IMR-90 (cell line): ENCODE results near the gene URB2. TPM values are rescaled to one million over a fixed set of nuclear protein-coding genes. Genes with fewer than 3 reads are reported as not detected.

Source experiments
- ATAC-seq: fragments of 200-7000 bp; cut with Tn5 transposase; 2 replicates; pipeline ENCODE4 v1.9.1; 2020; ENCODE audit warnings: low read depth, mild to moderate bottlenecking, moderate library complexity
- BruUV-seq: library from RNA; stranded (reverse); fragments of 400-500 nt; replicated peaks from 2 replicates; lab custom pipeline; 2021; lab: Mats Ljungman, UMichigan
- CTCF ChIA-PET: fragments of 300-600 bp; formaldehyde crosslinking; extraction: SDS; loops from one replicate; lab custom pipeline; 2021; ENCODE audit warnings: antibody characterized with exemption; lab: Yijun Ruan, JAX
- POLR2A ChIA-PET: fragments of 300-600 bp; sonication (Branson Sonifier 250); formaldehyde crosslinking; loops from one replicate; lab custom pipeline; 2022; ENCODE audit warnings: antibody characterized with exemption; ENCODE audit not compliant: unreplicated experiment; lab: Charles Lee
- DNase-seq: peaks from one replicate; pipeline ENCODE4 v3.0.0; 2013
- H2AFZ ChIP-seq: replicated peaks from 2 replicates; pipeline ENCODE3; 2013; ENCODE audit warnings: low read length, mild to moderate bottlenecking; ENCODE audit not compliant: poor library complexity
- H2AK5ac ChIP-seq: 2 replicates; pipeline ENCODE4 v1.6.1; 2013; ENCODE audit warnings: low read depth, low read length, inconsistent platforms
- H2AK9ac ChIP-seq: replicated peaks from 2 replicates; pipeline ENCODE3; 2013; ENCODE audit warnings: mild to moderate bottlenecking, low read depth, low read length, moderate library complexity; ENCODE audit not compliant: poor library complexity
- H2BK120ac ChIP-seq: 2 replicates; pipeline ENCODE4 v1.6.1; 2013; ENCODE audit warnings: low read depth, low read length, inconsistent platforms
- H2BK15ac ChIP-seq: 3 replicates; pipeline ENCODE4 v1.6.1; 2013; ENCODE audit warnings: low read depth, low read length, inconsistent platforms
- H2BK20ac ChIP-seq: 2 replicates; pipeline ENCODE4 v1.6.1; 2013; ENCODE audit warnings: low read depth, mild to moderate bottlenecking, inconsistent platforms, low read length, moderate library complexity
- H2BK5ac ChIP-seq: 2 replicates; pipeline ENCODE4 v1.6.1; 2013; ENCODE audit warnings: mild to moderate bottlenecking, low read depth, low read length, inconsistent platforms; ENCODE audit not compliant: poor library complexity, severe bottlenecking
- H3K14ac ChIP-seq: replicated peaks from 2 replicates; pipeline ENCODE4 v1.6.1; 2013; ENCODE audit warnings: low read depth, low read length, inconsistent platforms
- H3K18ac ChIP-seq: 2 replicates; pipeline ENCODE4 v1.6.1; 2013; ENCODE audit warnings: low read depth, low read length, control low read depth
- H3K23ac ChIP-seq: 2 replicates; pipeline ENCODE4 v1.6.1; 2013; ENCODE audit warnings: low read depth, low read length, inconsistent platforms
- H3K27ac ChIP-seq: 2 replicates; pipeline ENCODE4 v1.5.1; 2013; ENCODE audit warnings: mild to moderate bottlenecking, control low read depth, low read length; ENCODE audit not compliant: insufficient read depth
- H3K27me3 ChIP-seq: 2 replicates; pipeline ENCODE4 v1.6.1; 2013; ENCODE audit warnings: low read length; ENCODE audit not compliant: control insufficient read depth, insufficient read depth
- H3K36me3 ChIP-seq: 2 replicates; pipeline ENCODE4 v1.6.1; 2013; ENCODE audit warnings: low read length, mixed read lengths; ENCODE audit not compliant: control insufficient read depth, insufficient read depth
- H3K4ac ChIP-seq: 2 replicates; pipeline ENCODE4 v1.6.1; 2013; ENCODE audit warnings: low read depth, low read length, inconsistent platforms
- H3K4me1 ChIP-seq: 2 replicates; pipeline ENCODE4 v1.6.1; 2013; ENCODE audit warnings: low read length, mixed read lengths; ENCODE audit not compliant: control insufficient read depth, insufficient read depth
- H3K4me2 ChIP-seq: 2 replicates; pipeline ENCODE4 v1.6.1; 2013; ENCODE audit warnings: low read depth, mild to moderate bottlenecking, control low read depth, low read length, moderate library complexity
- H3K4me3 ChIP-seq: 2 replicates; pipeline ENCODE4 v1.5.1; 2013; ENCODE audit warnings: low read depth, mild to moderate bottlenecking, control low read depth, low read length, moderate library complexity; ENCODE audit not compliant: insufficient read depth
- H3K56ac ChIP-seq: 2 replicates; pipeline ENCODE4 v1.6.1; 2013; ENCODE audit warnings: low read length, inconsistent platforms; ENCODE audit not compliant: insufficient read depth; ENCODE audit errors: extremely low read depth
- H3K79me1 ChIP-seq, 2 experiments: 2 replicates each; pipeline ENCODE4 v1.6.1; 2013; ENCODE audit warnings: low read length in 2 of 2, inconsistent platforms in 1 of 2, low read depth in 1 of 2
- H3K9ac ChIP-seq: 2 replicates; pipeline ENCODE4 v1.6.1; 2013; ENCODE audit warnings: low read depth, low read length, control low read depth
- H3K9me1 ChIP-seq: 2 replicates; pipeline ENCODE4 v1.6.1; 2013; ENCODE audit warnings: low read length, inconsistent platforms; ENCODE audit not compliant: insufficient read depth
- H3K9me3 ChIP-seq: 2 replicates; pipeline ENCODE4 v1.6.1; 2013; ENCODE audit warnings: low read length; ENCODE audit not compliant: control insufficient read depth, insufficient read depth
- H4K20me1 ChIP-seq: 2 replicates; pipeline ENCODE4 v1.6.1; 2013; ENCODE audit warnings: low read length, inconsistent platforms; ENCODE audit not compliant: insufficient read depth
- H4K5ac ChIP-seq: 2 replicates; pipeline ENCODE4 v1.6.1; 2013; ENCODE audit warnings: mild to moderate bottlenecking, low read depth, low read length, control low read depth
- H4K8ac ChIP-seq, 2 experiments: 2 replicates each; pipeline ENCODE4 v1.6.1; 2013; ENCODE audit warnings: low read depth in 2 of 2, low read length in 2 of 2, control low read depth in 1 of 2, inconsistent platforms in 1 of 2
- H4K91ac ChIP-seq: 2 replicates; pipeline ENCODE4 v1.6.1; 2013; ENCODE audit warnings: low read depth, low read length, inconsistent platforms; ENCODE audit not compliant: insufficient read depth
- BHLHE40 ChIP-seq: fragments of 150-350 bp; IDR thresholded peaks from 2 replicates; pipeline ENCODE4 v1.6.1; 2016; ENCODE audit warnings: mild to moderate bottlenecking, low read depth, low read length
- CEBPB ChIP-seq: IDR thresholded peaks from 2 replicates; pipeline ENCODE4 v1.6.1; 2012; ENCODE audit warnings: low read depth, low read length, improper control_type of control experiment
- CHD1 ChIP-seq: IDR thresholded peaks from 2 replicates; pipeline ENCODE4 v1.6.1; 2012; ENCODE audit warnings: low read depth, low read length, improper control_type of control experiment
- CTCF ChIP-seq: conservative IDR thresholded peaks from 2 replicates; pipeline ENCODE4 v1.5.1; 2012; ENCODE audit warnings: mild to moderate bottlenecking, low read depth, low read length, improper control_type of control experiment
- ELK1 ChIP-seq: fragments of 150-350 bp; IDR thresholded peaks from 2 replicates; pipeline ENCODE4 v1.6.1; 2016; ENCODE audit warnings: low read depth, mild to moderate bottlenecking, low read length, moderate library complexity, borderline replicate concordance
- FOS ChIP-seq: fragments of 150-350 bp; IDR thresholded peaks from 2 replicates; pipeline ENCODE4 v1.6.1; 2016; ENCODE audit warnings: low read depth, low read length
- MAFK ChIP-seq: IDR thresholded peaks from 2 replicates; pipeline ENCODE4 v1.6.1; 2012; ENCODE audit warnings: low read depth, low read length, improper control_type of control experiment
- MAZ ChIP-seq: IDR thresholded peaks from 2 replicates; pipeline ENCODE4 v1.6.1; 2012; ENCODE audit warnings: low read depth, mild to moderate bottlenecking, low read length, improper control_type of control experiment, moderate library complexity, borderline replicate concordance
- MXI1 ChIP-seq: IDR thresholded peaks from 2 replicates; pipeline ENCODE4 v1.6.1; 2012; ENCODE audit warnings: low read depth, mild to moderate bottlenecking, low read length, moderate library complexity, borderline replicate concordance
- NFE2L2 ChIP-seq: fragments of 150-350 bp; IDR thresholded peaks from 2 replicates; pipeline ENCODE4 v1.6.1; 2016; ENCODE audit warnings: low read depth, mild to moderate bottlenecking, low read length
- POLR2A ChIP-seq: IDR thresholded peaks from 2 replicates; pipeline ENCODE4 v1.6.1; 2012; ENCODE audit warnings: mild to moderate bottlenecking, low read depth, low read length
- RAD21 ChIP-seq: IDR thresholded peaks from 2 replicates; pipeline ENCODE4 v1.6.1; 2012; ENCODE audit warnings: low read length, improper control_type of control experiment
- RCOR1 ChIP-seq: IDR thresholded peaks from 2 replicates; pipeline ENCODE4 v1.6.1; 2012; ENCODE audit warnings: mild to moderate bottlenecking, low read length, improper control_type of control experiment; ENCODE audit not compliant: insufficient replicate concordance
- RFX5 ChIP-seq: IDR thresholded peaks from 2 replicates; pipeline ENCODE4 v1.8.0; 2012; ENCODE audit warnings: low read depth, mild to moderate bottlenecking, low read length, moderate library complexity
- SMC3 ChIP-seq: fragments of 150-350 bp; IDR thresholded peaks from 2 replicates; pipeline ENCODE4 v1.6.1; 2016; ENCODE audit warnings: low read depth, mild to moderate bottlenecking, antibody characterized with exemption, low read length, moderate library complexity
- USF2 ChIP-seq: fragments of 150-350 bp; IDR thresholded peaks from 2 replicates; pipeline ENCODE4 v1.6.1; 2017; ENCODE audit warnings: mild to moderate bottlenecking, antibody characterized with exemption, low read length, low read depth
- WGBS, 2 experiments: methylation state at CpG; one replicate each; pipeline versions ENCODE4 v1.1.5 to v1.1.7; 2013; ENCODE audit warnings: missing lambda C conversion rate in 2 of 2; ENCODE audit not compliant: insufficient read length in 1 of 2; ENCODE audit errors: extremely low coverage in 2 of 2; 5-methylcytosine and 5-hydroxymethylcytosine counted together
- dilution Hi-C: fragments of 300-500 bp; cut with HindIII; formaldehyde crosslinking; loops from one replicate; pipeline ENCODE4 v1.14.3; 2018; ENCODE audit warnings: low sequenced_read_pairs; ENCODE audit not compliant: unreplicated experiment
- in situ Hi-C: fragments of 300-500 bp; cut with MboI; formaldehyde crosslinking; loops from 3 replicates; pipeline ENCODE4 v1.14.3; 2019; ENCODE audit warnings: low sequenced_read_pairs, inconsistent platforms, mixed read lengths
- intact Hi-C: fragments of 100-400 bp; cut with micrococcal nuclease; formaldehyde crosslinking; loops from 2 replicates; pipeline ENCODE4 v1.10.0; 2022
- polyA plus RNA-seq, 3 experiments: library from polyadenylated mRNA; depleted of rRNA; stranded (reverse); fragments of >200 nt; gene quantifications; 2 replicates each; pipeline ENCODE4 v1.2.3, GENCODE V29; 2012; ENCODE audit warnings: low replicate concordance in 1 of 3
- total RNA-seq: library from RNA; depleted of rRNA; stranded (reverse); fragments of >200 nt; gene quantifications from 2 replicates; pipeline ENCODE4 v1.2.3, GENCODE V29; 2012

Gene URB2
- total and polyA plus RNA-seq, 2 of the 4 experiments (the other 2 are of a cell fraction): 5.9 to 15.4 TPM

GRCh38 chr1:229642970-229643369 is 16.9 kb downstream of the URB2 start:
- CTCF ChIA-PET: no interaction called here
- BruUV-seq: no TSS peak
- peaks cover 30% of the 10 kb centered on the region for H3K36me3 ChIP-seq

More at GRCh38 chr1:229642970-229643369, 16.9 kb downstream of the URB2 start:
- H3K56ac ChIP-seq: no peak overlapping the region
- H3K4ac ChIP-seq: no peak overlapping the region
- dilution Hi-C loops (no loop called here), in situ Hi-C loops (no loop called here), intact Hi-C loops (no loop called here)
- no peak overlapping the region for H3K18ac ChIP-seq
- no peaks in the 10 kb centered on the region for H3K9me3 ChIP-seq
- no peak for DNase-seq
- no peak for TF ChIP-seq RAD21
- TF ChIP-seq MAZ: no peak
- TF ChIP-seq POLR2A: no peak
- TF ChIP-seq MXI1: no peak
- TF ChIP-seq CEBPB: no peak
- no peak for TF ChIP-seq RFX5
- no peak for TF ChIP-seq CHD1
- no peak for TF ChIP-seq BHLHE40
- TF ChIP-seq MAFK: no peak
- TF ChIP-seq FOS: no peak
- TF ChIP-seq SMC3: no peak
- no peak for TF ChIP-seq NFE2L2
- TF ChIP-seq USF2: no peak
- TF ChIP-seq RCOR1: no peak
- TF ChIP-seq CTCF: no peak
- no peak for TF ChIP-seq ELK1
- no peak overlapping the region for H3K9ac ChIP-seq
- 100% methylated on average over 4 of the region's 4 CpGs; no CpG with 5 or more reads in 1 of the 2 experiments for WGBS, 2 experiments
- no peak overlapping the region for H4K91ac ChIP-seq
- H3K9me1 ChIP-seq: no peaks in the 10 kb centered on the region
- H2BK120ac ChIP-seq: no peak overlapping the region
- no peak overlapping the region for H3K14ac ChIP-seq
- H3K27ac ChIP-seq: no peak overlapping the region
- peaks cover 25 to 33% of the 10 kb centered on the region in 2 experiments; a peak in 3 of 4 replicates for H3K79me1 ChIP-seq
- POLR2A ChIA-PET: no interaction called here
- no peak overlapping the region for H2BK5ac ChIP-seq
- H2BK15ac ChIP-seq: no peak overlapping the region
- H3K4me3 ChIP-seq: no peak overlapping the region
- no peak for ATAC-seq
- no peaks in the 10 kb centered on the region for H3K27me3 ChIP-seq
- no peak overlapping the region for H2AK5ac ChIP-seq
- H3K4me1 ChIP-seq: peaks cover 4% of the 10 kb centered on the region; the same call in 1 of the 2 replicates
- peaks cover 14% of the 10 kb centered on the region; the same call in 1 of the 2 replicates for H4K20me1 ChIP-seq
- H2BK20ac ChIP-seq: no peak overlapping the region
- H3K4me2 ChIP-seq: no peak overlapping the region
- H2AK9ac ChIP-seq: no peak overlapping the region
- H3K23ac ChIP-seq: no peak overlapping the region
- H4K8ac ChIP-seq: no peak overlapping the region
- no peak overlapping the region for H2AFZ ChIP-seq
- no peak overlapping the region for H4K5ac ChIP-seq
